Gastrocnemius medialis (tissue), 4 donors: ENCODE results near the gene LRRK1.

Source experiments
- CTCF ChIP-seq, 5 experiments: fragments of 450-650 bp in 3 of 5; fragments of 200-600 bp in 2 of 5; sonication (generic) in 2 of 5; IDR thresholded peaks in 4 of 5; conservative IDR thresholded peaks in 1 of 5; 1 replicate in 4 of 5; 2 replicates in 1 of 5; pipeline ENCODE4 v1.5.1; 2016 to 2019; ENCODE audit warnings: antibody characterized with exemption in 5 of 5, mild to moderate bottlenecking in 3 of 5, moderate library complexity in 3 of 5
- POLR2A ChIP-seq, 2 donors: fragments of 450-650 bp; IDR thresholded peaks; one replicate each; pipeline ENCODE4 v1.6.1; 2017; ENCODE audit warnings: antibody characterized with exemption in 2 of 2, mild to moderate bottlenecking in 2 of 2, moderate library complexity in 2 of 2

DNA sequence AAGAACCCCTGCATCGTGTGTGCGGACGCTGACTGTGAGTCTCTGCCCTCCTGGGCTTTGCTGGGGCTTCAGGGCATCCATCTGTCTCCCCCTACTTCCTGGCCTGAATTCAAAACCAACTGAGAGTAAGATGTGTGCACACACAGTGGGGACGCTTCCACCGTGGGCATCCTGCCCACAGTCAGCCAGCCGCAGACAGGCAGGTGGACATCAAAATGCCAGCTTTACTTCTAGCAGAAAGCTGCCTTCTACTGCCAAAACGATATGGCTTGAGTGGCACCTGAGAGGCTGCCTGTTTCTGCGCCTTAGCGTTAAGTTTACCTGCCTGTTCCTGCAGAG, 21.0 kb upstream of the LRRK1 start:
- no peak for TF ChIP-seq CTCF (IDR thresholded peaks at IDR 0.05 in 4 of 5, conservative IDR thresholded peaks at IDR 0.05 in 1 of 5)
- no peak for TF ChIP-seq POLR2A (IDR thresholded peaks at IDR 0.05)
